HG02852 (cell line): ENCODE measurements around the gene TARS1.

Source experiments
- ATAC-seq: cut with Tn5 transposase; IDR thresholded peaks from one replicate; pipeline ENCODE4 v1.9.1; 2021; ENCODE audit warnings: mild to moderate bottlenecking, moderate library complexity; ENCODE audit not compliant: unreplicated experiment

The TARS1 gene

DNA sequence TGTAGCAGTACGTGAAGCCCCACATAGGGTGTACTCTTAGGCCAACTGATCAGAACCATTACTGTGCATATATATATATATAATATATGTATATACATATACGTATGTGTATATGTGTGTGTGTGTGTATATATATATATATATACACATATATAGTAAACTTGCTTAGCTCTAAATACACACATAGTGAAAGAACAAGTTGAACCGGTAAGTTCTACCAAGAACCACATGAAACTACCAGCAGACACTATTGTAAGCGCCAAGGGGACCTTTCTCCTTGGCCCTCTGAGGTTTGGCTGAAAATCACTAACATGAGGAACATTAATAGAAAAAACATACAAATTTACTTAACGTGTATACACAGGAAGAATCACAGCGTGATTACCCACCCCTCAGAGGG is 1.8 kb upstream of the TARS1 start:
- ATAC-seq = no peak

GRCh38 chr5:33439905-33440481 is 772 bp upstream of the TARS1 start:
- peak; percentile 11 for ATAC-seq

DNA sequence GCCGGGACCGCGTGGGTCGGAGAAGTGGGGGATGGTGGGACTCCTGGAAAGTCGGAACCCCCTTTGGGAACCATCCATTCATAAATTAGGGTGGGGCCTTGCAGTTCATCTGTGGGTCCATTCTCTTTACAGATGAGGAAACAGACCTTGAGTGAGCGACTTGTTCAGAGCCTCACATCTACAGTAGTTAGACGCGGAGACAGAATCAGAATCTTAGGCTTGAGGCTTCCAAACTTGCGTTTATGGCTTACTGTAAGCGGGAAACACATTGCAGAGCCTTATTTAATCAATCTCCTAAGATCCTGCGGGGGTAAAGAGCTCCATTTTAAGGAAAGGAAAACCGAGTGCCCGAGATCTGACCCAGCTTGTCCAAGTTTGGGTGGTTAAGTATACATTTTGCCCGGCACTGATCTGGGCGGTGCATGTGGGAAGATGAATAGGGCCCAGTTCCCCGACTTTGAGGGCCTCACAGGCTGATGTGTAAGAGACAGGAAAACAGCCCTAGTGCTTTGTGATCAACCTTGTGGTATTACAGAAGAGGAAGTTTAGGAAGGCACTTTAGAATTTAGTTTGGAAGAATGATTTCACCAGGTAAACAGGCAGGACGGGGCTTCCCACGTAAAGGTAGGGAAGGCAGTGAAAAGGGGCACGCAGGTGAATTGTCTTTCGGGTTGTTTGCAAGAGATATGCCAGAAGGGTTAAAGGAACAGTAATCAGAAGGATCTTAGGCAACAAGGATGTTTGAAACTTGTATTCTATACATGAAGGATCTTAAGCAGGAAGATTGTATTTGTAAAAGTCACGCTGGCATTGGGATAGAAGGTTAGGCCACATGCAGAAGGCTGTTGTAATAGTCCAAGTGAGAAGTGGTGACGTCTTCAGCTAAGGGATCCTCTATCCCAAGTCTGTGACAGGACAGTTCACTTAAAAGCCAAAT is 744 bp downstream of the TARS1 start:
- ATAC-seq = peak; percentile 8

DNA sequence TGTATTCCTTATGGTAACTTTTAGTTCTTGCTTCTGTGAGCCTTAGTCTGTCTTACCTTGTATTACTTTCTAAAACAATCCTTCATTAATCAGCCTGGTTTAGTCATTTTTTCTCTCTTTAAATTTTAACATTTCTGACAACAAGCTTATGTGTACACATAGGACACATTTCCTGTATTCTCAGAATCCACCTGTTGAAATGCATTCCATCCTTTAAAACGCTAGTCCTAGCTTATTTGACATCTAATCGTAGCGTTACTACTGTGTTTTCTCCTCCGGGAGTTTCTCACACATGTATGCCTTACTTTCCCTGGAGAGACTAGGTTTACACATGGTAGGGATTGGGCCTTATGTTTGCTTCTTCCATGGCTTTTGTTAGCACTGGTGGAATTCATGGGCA is 3.8 kb downstream of the TARS1 start:
- no peak for ATAC-seq

- no peak for ATAC-seq
Observed at GRCh38 chr5:33445798-33446197, 5.0 kb downstream of the TARS1 start.

GRCh38 chr5:33448118-33448517 is 7.4 kb downstream of the TARS1 start:
- no peak for ATAC-seq

GRCh38 chr5:33457126-33457525 is 16.4 kb downstream of the TARS1 start:
- ATAC-seq = no peak

- no peak for ATAC-seq
Observed at GRCh38 chr5:33457817-33458216, 17.1 kb downstream of the TARS1 start.

- no peak for ATAC-seq
Observed at GRCh38 chr5:33460210-33460609, 19.4 kb downstream of the TARS1 start.

- no peak for ATAC-seq
Observed at GRCh38 chr5:33462456-33462855, 21.7 kb downstream of the TARS1 start.

- ATAC-seq = no peak
Observed at GRCh38 chr5:33465120-33465519, 24.4 kb downstream of the TARS1 start.

DNA sequence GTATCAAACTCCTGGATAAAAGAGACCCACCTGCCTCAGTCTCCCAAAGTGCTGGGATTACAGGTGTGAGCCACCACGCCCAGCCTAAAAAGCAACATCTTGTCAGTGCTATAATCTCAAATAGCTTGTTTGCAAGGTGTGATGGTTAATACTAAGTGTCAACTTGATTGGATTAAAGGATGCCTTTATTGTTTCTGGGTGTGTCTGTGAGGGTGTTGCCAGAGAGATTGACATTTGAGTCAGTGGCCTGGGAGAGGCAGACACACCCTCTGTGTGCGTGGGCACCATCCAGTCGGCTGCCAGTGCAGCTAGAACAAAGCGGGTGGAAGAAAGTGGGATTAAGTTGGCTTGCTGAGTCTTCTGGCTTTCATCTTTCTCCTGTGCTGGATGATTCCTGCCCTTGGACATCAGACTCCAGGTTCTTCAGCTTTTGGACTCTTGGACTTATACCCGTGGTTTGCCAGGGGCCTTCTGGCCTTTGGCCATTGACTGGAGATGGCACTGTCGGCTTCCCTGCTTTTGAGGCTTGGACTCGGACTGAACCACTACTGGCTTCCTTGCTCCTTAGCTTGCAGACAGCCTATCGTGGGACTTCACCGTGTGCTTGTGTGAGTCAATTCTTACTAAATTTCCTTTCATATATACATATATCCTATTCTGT is 28.1 kb downstream of the TARS1 start:
- no peak for ATAC-seq

- ATAC-seq = no peak
Observed at GRCh38 chr5:33470544-33470943, 29.8 kb downstream of the TARS1 start.

DNA sequence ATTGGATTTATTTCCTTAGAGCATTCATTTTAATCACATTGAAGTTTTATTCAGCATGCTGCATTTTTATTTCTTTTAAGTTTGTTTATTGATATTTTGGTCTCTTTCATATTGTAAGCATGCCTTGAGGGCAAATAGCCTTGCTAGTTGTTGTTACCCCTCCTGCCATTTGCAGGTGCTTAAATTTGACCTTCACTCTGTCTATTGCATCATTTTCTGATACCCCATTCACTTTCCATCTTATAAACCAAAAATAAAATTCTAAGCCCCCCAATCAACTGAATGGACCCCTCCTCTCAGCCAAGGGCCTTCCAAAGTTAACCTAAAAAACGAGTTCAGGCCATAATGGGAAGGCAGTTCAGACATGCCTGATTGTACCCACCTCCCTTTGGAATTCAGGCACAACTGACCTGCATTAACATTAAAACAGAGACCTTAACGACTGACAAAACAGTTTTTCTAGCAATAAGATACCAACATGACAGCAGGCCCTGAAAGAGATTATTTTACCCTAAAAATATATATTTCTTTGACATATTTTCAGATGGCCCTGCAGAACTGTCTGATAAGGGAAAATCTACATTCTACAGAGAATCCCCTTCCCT is 32.1 kb downstream of the TARS1 start:
- no peak for ATAC-seq

DNA sequence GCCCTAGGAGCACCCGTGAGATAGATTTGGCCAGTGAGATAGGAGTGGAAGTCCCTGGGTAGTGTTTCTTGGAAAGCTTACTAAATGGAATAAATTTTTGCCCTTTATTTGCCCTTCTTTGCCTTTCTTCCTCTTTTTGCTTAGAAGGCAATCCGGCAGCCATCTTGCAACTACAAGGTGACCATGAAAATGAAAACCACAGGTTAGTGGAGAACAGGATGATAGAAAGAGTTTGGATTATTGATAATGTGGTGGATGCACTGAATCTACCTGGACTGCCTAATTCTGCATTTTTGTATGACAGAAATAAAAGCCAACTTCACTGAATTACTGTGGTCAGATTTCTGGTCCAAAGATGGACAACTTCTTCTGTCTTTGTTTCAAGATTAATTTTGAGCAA is 33.2 kb downstream of the TARS1 start:
- no peak for ATAC-seq

DNA sequence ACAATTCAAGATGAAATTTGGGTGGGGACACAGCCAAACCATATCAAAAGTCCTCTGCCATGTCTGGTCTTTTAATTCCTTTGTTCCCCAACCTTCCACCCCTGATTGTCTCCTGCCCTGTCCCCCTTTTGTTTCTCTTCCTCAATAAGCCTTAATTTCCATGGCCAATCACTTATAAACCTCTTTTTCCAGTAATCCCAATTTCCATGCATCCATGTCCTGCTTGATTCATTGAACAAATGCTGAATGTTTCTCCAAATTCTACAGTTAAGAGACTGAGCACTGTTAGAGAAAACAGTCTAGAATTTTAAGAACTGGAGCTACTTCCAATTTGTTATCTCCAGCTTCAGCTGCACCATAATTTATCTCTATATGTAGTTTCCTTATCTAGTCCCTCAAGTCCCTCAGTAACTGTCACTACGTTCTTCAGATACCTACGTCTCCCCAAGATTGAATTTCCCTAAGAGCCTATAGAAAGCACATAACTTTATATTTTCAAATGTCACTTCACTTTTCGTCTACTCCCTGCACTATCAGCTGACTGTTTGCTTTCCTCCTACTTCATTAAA is 34.2 kb downstream of the TARS1 start:
- ATAC-seq = no peak

- ATAC-seq = no peak
Observed at GRCh38 chr5:33475706-33476105, 34.9 kb downstream of the TARS1 start.

GRCh38 chr5:33476992-33477391 is 36.2 kb downstream of the TARS1 start:
- ATAC-seq = no peak

DNA sequence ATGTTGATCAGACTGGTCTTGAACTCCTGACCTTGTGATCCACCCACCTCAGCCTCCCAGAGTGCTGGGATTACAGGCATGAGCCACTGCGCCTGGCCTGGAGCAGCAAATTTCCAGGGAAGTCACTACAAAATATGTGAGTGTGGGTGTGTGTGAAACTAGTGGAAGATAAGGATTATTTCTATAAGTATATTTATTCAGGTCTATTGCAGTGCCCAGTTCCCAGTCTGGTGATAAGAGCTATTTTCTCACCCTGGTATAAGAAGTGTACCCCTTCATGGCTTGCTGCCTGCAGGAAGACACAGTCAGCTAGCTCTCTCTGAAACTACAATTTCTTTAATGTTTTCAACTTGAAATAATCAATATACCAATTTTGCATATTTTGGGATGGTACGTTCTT is 37.1 kb downstream of the TARS1 start:
- no peak for ATAC-seq

DNA sequence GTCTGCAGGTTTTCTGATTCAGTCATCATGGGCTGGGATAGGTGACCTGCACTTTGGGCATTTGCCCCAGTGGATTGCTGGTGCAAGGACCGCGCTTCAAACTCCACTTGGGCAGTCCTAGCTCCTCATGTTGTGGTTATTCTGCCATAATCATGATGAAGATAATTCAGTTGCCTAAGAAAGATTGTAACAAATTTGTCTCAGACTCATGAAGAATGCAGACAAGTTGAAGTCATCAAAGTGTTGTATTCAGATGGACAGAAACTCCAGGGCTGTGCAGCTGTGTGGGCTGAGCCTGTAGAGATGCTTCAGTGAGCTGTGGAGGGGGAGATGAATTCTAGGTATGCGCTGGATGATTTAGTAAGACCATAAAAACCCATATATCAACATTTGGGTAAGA is 38.5 kb downstream of the TARS1 start:
- no peak for ATAC-seq

- no peak for ATAC-seq
Observed at GRCh38 chr5:33480876-33481275, 40.1 kb downstream of the TARS1 start.
